ENCODE measurements around the gene GRID1. TPM values are rescaled to one million over a fixed set of nuclear protein-coding genes. Genes with fewer than 3 reads are reported as not detected.

Gene GRID1
- total RNA-seq, 1 donor from 2014 or later: not detected

- POLR2A ChIA-PET: no interaction called here
- no peak for TF ChIP-seq CTCF (IDR thresholded peaks at IDR 0.05)
- Mint-ChIP-seq H3K36me3 (ENCODE audit: low read depth) (no peaks in the 10 kb centered on the region), H3K4me1 (peaks cover 32% of the 10 kb centered on the region), H3K27me3 (peaks cover 19% of the 10 kb centered on the region), H3K9me3 (no peaks in the 10 kb centered on the region), H3K27ac (no peak overlapping the region), H3K4me3 (no peak overlapping the region)
- CTCF ChIA-PET: no interaction called here
- DNase-seq: no peak
- intact Hi-C loops (cut with micrococcal nuclease): no loop called here
- no peak for ATAC-seq (ENCODE audit: low read depth)
Measured at GRCh38 chr10:86359111-86359510, 7.5 kb downstream of the GRID1 start.

GRCh38 chr10:86357676-86358075, 8.9 kb downstream of the GRID1 start:
- CTCF ChIA-PET: no interaction called here
- Mint-ChIP-seq H3K36me3 (ENCODE audit: low read depth) (no peaks in the 10 kb centered on the region), H3K4me1 (peaks cover 24% of the 10 kb centered on the region), H3K27ac (no peak overlapping the region), H3K9me3 (no peaks in the 10 kb centered on the region), H3K4me3 (no peak overlapping the region), H3K27me3 (peaks cover 12% of the 10 kb centered on the region)
- no peak for DNase-seq
- POLR2A ChIA-PET: no interaction called here
- TF ChIP-seq CTCF (IDR thresholded peaks at IDR 0.05): no peak
- intact Hi-C loops (cut with micrococcal nuclease): no loop called here
- no peak for ATAC-seq (ENCODE audit: low read depth)

GRCh38 chr10:86357041-86357440, 9.6 kb downstream of the GRID1 start:
- no peaks in the 10 kb centered on the region for H3K36me3 Mint-ChIP-seq (ENCODE audit: low read depth)
- no peak overlapping the region for H3K27ac Mint-ChIP-seq
- ATAC-seq (ENCODE audit: low read depth) (no peak), DNase-seq (no peak)
- TF ChIP-seq CTCF (IDR thresholded peaks at IDR 0.05): no peak
- H3K27me3 Mint-ChIP-seq: peaks cover 8% of the 10 kb centered on the region
- intact Hi-C loops (cut with micrococcal nuclease): no loop called here
- H3K4me3 Mint-ChIP-seq: no peak overlapping the region
- H3K9me3 Mint-ChIP-seq: no peaks in the 10 kb centered on the region
- ChIA-PET POLR2A (no interaction called here), CTCF (no interaction called here)
- peaks cover 24% of the 10 kb centered on the region for H3K4me1 Mint-ChIP-seq

- POLR2A ChIA-PET: no interaction called here
- Mint-ChIP-seq H3K36me3 (ENCODE audit: low read depth) (no peaks in the 10 kb centered on the region), H3K4me3 (no peak overlapping the region), H3K27ac (no peak overlapping the region), H3K4me1 (peaks cover 24% of the 10 kb centered on the region), H3K27me3 (peaks cover 8% of the 10 kb centered on the region), H3K9me3 (no peaks in the 10 kb centered on the region)
- ATAC-seq (ENCODE audit: low read depth) (no peak), DNase-seq (no peak)
- no peak for TF ChIP-seq CTCF (IDR thresholded peaks at IDR 0.05)
- CTCF ChIA-PET: no interaction called here
- intact Hi-C loops (cut with micrococcal nuclease): no loop called here
Measured at GRCh38 chr10:86356296-86356695, 10.3 kb downstream of the GRID1 start.

GRCh38 chr10:86355571-86356038, 11.0 kb downstream of the GRID1 start:
- H3K4me1 Mint-ChIP-seq: peaks cover 21% of the 10 kb centered on the region
- TF ChIP-seq CTCF (IDR thresholded peaks at IDR 0.05): no peak
- no peaks in the 10 kb centered on the region for H3K9me3 Mint-ChIP-seq
- ATAC-seq (ENCODE audit: low read depth) (no peak), DNase-seq (no peak)
- H3K27me3 Mint-ChIP-seq: peaks cover 8% of the 10 kb centered on the region
- intact Hi-C loops (cut with micrococcal nuclease): no loop called here
- no peaks in the 10 kb centered on the region for H3K36me3 Mint-ChIP-seq (ENCODE audit: low read depth)
- POLR2A ChIA-PET: no interaction called here
- CTCF ChIA-PET: no interaction called here
- H3K27ac Mint-ChIP-seq: no peak overlapping the region
- H3K4me3 Mint-ChIP-seq: no peak overlapping the region

Measured in activated B cell treated with CpG ODN at 0.5 μM for 24 hours (primary cell).